PC-3 (cell line): ENCODE measurements around the gene ANKH.

Experiments used
- EZH2 ChIP-seq: fragments of 300-600 bp; sonication (generic); IDR thresholded peaks from one replicate; pipeline ENCODE4 v1.6.1; 2017; ENCODE audit warnings: antibody characterized with exemption, mild to moderate bottlenecking, low read length; ENCODE audit not compliant: unreplicated experiment
- EZH2phosphoT487 ChIP-seq: fragments of 300-600 bp; sonication (generic); IDR thresholded peaks from 2 replicates; pipeline ENCODE4 v1.6.1; 2018; ENCODE audit warnings: mild to moderate bottlenecking, antibody characterized with exemption, low read length, borderline replicate concordance
- TF ChIP-seq, protein P1 (sequence below): fragments of 300-600 bp; sonication (generic); conservative IDR thresholded peaks from 2 replicates; pipeline ENCODE4 v1.5.1; 2017; ENCODE audit warnings: antibody characterized with exemption, low read depth, mild to moderate bottlenecking, low read length

DNA sequence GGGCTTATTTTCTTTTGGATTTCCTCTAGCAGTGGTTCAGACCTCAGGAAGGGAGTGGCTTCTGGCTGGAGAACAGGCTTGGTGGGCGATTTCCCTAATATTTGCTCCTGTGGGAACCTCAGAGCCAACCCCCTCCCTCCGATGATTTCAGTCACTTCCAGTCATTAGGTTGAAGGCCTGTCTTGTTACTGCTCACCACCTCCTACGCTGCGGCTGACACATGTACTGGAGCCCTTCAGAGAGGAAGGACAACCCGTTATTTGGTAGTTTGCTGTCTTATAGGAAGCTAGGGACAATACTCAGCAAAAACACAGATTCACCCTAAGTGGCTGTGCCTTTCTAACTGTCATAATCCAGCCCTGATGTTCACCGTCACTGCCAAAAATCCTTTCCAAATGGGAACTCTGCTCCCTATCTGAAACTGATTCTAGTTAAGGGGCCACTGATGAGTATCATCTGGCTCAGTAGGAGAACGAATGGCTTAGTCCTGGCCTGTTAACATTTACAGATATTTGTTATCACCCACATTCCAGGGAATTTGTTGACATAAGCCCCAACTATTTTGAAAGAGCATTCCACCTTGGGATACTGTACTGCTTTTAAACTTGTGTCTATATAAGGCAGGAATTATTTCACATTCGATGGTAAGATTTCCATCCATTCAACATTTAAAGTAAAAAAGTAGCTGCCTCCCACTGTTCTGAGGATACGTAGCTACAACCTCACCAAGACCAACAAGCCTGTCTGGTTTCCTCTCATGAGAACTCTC is 29.3 kb upstream of the ANKH start:
- TF ChIP-seq, protein P1, sequence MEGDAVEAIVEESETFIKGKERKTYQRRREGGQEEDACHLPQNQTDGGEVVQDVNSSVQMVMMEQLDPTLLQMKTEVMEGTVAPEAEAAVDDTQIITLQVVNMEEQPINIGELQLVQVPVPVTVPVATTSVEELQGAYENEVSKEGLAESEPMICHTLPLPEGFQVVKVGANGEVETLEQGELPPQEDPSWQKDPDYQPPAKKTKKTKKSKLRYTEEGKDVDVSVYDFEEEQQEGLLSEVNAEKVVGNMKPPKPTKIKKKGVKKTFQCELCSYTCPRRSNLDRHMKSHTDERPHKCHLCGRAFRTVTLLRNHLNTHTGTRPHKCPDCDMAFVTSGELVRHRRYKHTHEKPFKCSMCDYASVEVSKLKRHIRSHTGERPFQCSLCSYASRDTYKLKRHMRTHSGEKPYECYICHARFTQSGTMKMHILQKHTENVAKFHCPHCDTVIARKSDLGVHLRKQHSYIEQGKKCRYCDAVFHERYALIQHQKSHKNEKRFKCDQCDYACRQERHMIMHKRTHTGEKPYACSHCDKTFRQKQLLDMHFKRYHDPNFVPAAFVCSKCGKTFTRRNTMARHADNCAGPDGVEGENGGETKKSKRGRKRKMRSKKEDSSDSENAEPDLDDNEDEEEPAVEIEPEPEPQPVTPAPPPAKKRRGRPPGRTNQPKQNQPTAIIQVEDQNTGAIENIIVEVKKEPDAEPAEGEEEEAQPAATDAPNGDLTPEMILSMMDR: no peak
- TF ChIP-seq EZH2: no peak
- TF ChIP-seq EZH2phosphoT487: no peak
